ENCODE measurements around the gene MAP3K3. TPM values are rescaled to one million over a fixed set of nuclear protein-coding genes. Genes with fewer than 3 reads are reported as not detected.

Gene MAP3K3
- total and polyA plus RNA-seq, 7 experiments from 2014 or later = 29.4 to 105 (median 81.0) TPM

- no peaks in the 10 kb centered on the region for H3K9me3 ChIP-seq (ENCODE audit: control insufficient read depth in 2 of 3, low read length in 3 of 3)
- H3K27me3 Mint-ChIP-seq = no peaks in the 10 kb centered on the region
- CTCF ChIA-PET = no interaction called here
- intact Hi-C loops (cut with micrococcal nuclease) = no loop called here
- no peaks in the 10 kb centered on the region for H3K27me3 ChIP-seq (ENCODE audit: control insufficient read depth in 2 of 2, insufficient read depth in 2 of 2, low read length in 2 of 2)
- H3K4me1 ChIP-seq (ENCODE audit: control insufficient read depth in 2 of 2, insufficient read depth in 2 of 2, low read length in 2 of 2) = peaks cover 0 to 1% of the 10 kb centered on the region in 2 donors
- no peak overlapping the region for H3K27ac ChIP-seq (ENCODE audit: low read depth, low read length)
- ATAC-seq (no peak), DNase-seq (no peak)
- H3K4me3 ChIP-seq (ENCODE audit: low read length) = no peak overlapping the region
- peaks cover 3 to 71% (median 18%) of the 10 kb centered on the region in 3 experiments for H3K36me3 ChIP-seq (ENCODE audit: control insufficient read depth in 2 of 3, insufficient read depth in 3 of 3, low read length in 3 of 3)
- peaks cover 3 to 42% (median 18%) of the 10 kb centered on the region in 5 donors for H3K36me3 Mint-ChIP-seq
- POLR2A ChIA-PET = interaction anchor here (0.6 to 4.8 kb wide), 4 partner anchors 7 to 88 kb away, joined by 3 to 39 read pairs (median 3); no protein-coding TSS in a partner anchor
- peak overlapping the region in 3 of 9 donors; percentile 10 to 28 (median 24) for H3K27ac Mint-ChIP-seq
- no peak overlapping the region for H3K4me3 Mint-ChIP-seq
- peaks cover 0 to 3% (median 0%) of the 10 kb centered on the region in 11 donors for H3K9me3 Mint-ChIP-seq
- peaks cover 3 to 21% (median 17%) of the 10 kb centered on the region in 7 donors for H3K4me1 Mint-ChIP-seq
These were observed 66.3 kb downstream of the MAP3K3 start for GRCh38 chr17:63688396-63689020.

- ATAC-seq (no peak), DNase-seq (no peak)
- peaks cover 3 to 37% (median 14%) of the 10 kb centered on the region in 5 donors for H3K36me3 Mint-ChIP-seq
- H3K4me3 Mint-ChIP-seq = no peak overlapping the region
- Histone ChIP-seq H3K4me1 (ENCODE audit: control insufficient read depth in 2 of 2, insufficient read depth in 2 of 2, low read length in 2 of 2) (peaks cover 2 to 11% of the 10 kb centered on the region in 2 donors), H3K27ac (ENCODE audit: low read depth, low read length) (no peak overlapping the region), H3K36me3 (ENCODE audit: control insufficient read depth in 2 of 3, insufficient read depth in 3 of 3, low read length in 3 of 3) (peaks cover 0 to 81% (median 20%) of the 10 kb centered on the region in 3 experiments), H3K9me3 (ENCODE audit: control insufficient read depth in 2 of 3, low read length in 3 of 3) (no peaks in the 10 kb centered on the region), H3K4me3 (ENCODE audit: low read length) (no peak overlapping the region), H3K27me3 (ENCODE audit: control insufficient read depth in 2 of 2, insufficient read depth in 2 of 2, low read length in 2 of 2) (no peaks in the 10 kb centered on the region)
- no peaks in the 10 kb centered on the region for H3K27me3 Mint-ChIP-seq
- intact Hi-C loops (cut with micrococcal nuclease) = no loop called here
- no peak overlapping the region for H3K27ac Mint-ChIP-seq
- ChIA-PET POLR2A (interaction anchor here (0.6 to 1.9 kb wide), 2 partner anchors 9 to 331 kb away, joined by 5 read pairs; partner anchors contain the start of gene ICAM2), CTCF (no interaction called here)
- peaks cover 0 to 3% (median 0%) of the 10 kb centered on the region in 11 donors for H3K9me3 Mint-ChIP-seq
- peaks cover 8 to 28% (median 25%) of the 10 kb centered on the region in 7 donors for H3K4me1 Mint-ChIP-seq
These were observed 67.3 kb downstream of the MAP3K3 start for GRCh38 chr17:63689479-63689878.

- CTCF ChIA-PET = interaction anchor here (7.8 kb wide), 1 partner anchor 18 kb away, joined by 198 read pairs; no protein-coding TSS in a partner anchor
- H3K4me1 ChIP-seq (ENCODE audit: control insufficient read depth in 2 of 2, insufficient read depth in 2 of 2, low read length in 2 of 2) = peaks cover 30 to 39% of the 10 kb centered on the region in 2 donors
- H3K27ac ChIP-seq (ENCODE audit: low read depth, low read length) = no peak overlapping the region
- peaks cover 6 to 74% (median 22%) of the 10 kb centered on the region in 3 experiments for H3K36me3 ChIP-seq (ENCODE audit: control insufficient read depth in 2 of 3, insufficient read depth in 3 of 3, low read length in 3 of 3)
- H3K9me3 ChIP-seq (ENCODE audit: control insufficient read depth in 2 of 3, low read length in 3 of 3) = no peaks in the 10 kb centered on the region
- DNase-seq = no peak
- Mint-ChIP-seq H3K9me3 (peaks cover 0 to 5% (median 0%) of the 10 kb centered on the region in 11 donors), H3K4me3 (peak overlapping the region in 4 of 10 donors; percentile 21 to 83 (median 46)), H3K36me3 (peaks cover 3 to 39% (median 16%) of the 10 kb centered on the region in 5 donors), H3K27me3 (no peaks in the 10 kb centered on the region), H3K4me1 (peaks cover 35 to 56% (median 50%) of the 10 kb centered on the region in 7 donors), H3K27ac (peak overlapping the region; percentile 29 to 99 (median 84))
- ATAC-seq = no peak
- POLR2A ChIA-PET = interaction anchor here (3.6 to 7.5 kb wide), 7 partner anchors 6 to 82 kb away, joined by 32 to 810 read pairs (median 82); partner anchors contain the start of genes CCDC47, DDX42 and MAP3K3
- no peak overlapping the region for H3K4me3 ChIP-seq (ENCODE audit: low read length)
- no peaks in the 10 kb centered on the region for H3K27me3 ChIP-seq (ENCODE audit: control insufficient read depth in 2 of 2, insufficient read depth in 2 of 2, low read length in 2 of 2)
- intact Hi-C loops (cut with micrococcal nuclease) = no loop called here
These were observed 70.1 kb downstream of the MAP3K3 start for GRCh38 chr17:63692195-63692816.

- Histone ChIP-seq H3K36me3 (ENCODE audit: control insufficient read depth in 2 of 3, insufficient read depth in 3 of 3, low read length in 3 of 3) (peaks cover 6 to 78% (median 28%) of the 10 kb centered on the region in 3 experiments), H3K4me3 (ENCODE audit: low read length) (no peak overlapping the region), H3K9me3 (ENCODE audit: control insufficient read depth in 2 of 3, low read length in 3 of 3) (no peaks in the 10 kb centered on the region), H3K27ac (ENCODE audit: low read depth, low read length) (peak overlapping the region; percentile 93), H3K4me1 (ENCODE audit: control insufficient read depth in 2 of 2, insufficient read depth in 2 of 2, low read length in 2 of 2) (peaks cover 35 to 44% of the 10 kb centered on the region in 2 donors), H3K27me3 (ENCODE audit: control insufficient read depth in 2 of 2, insufficient read depth in 2 of 2, low read length in 2 of 2) (no peaks in the 10 kb centered on the region)
- peaks cover 42 to 63% (median 50%) of the 10 kb centered on the region in 7 donors for H3K4me1 Mint-ChIP-seq
- H3K4me3 Mint-ChIP-seq = peak overlapping the region in 8 of 10 donors; percentile 16 to 99 (median 52)
- ATAC-seq (no peak), DNase-seq (peak in 2 of 9 donors; percentile 7 to 18)
- H3K9me3 Mint-ChIP-seq = peaks cover 0 to 11% (median 0%) of the 10 kb centered on the region in 11 donors
- intact Hi-C loops (cut with micrococcal nuclease) = no loop called here
- peak overlapping the region; percentile 48 to 99 (median 84) for H3K27ac Mint-ChIP-seq
- ChIA-PET POLR2A (interaction anchor here (0.5 to 7.5 kb wide), 20 partner anchors 7 to 1295 kb away, joined by 3 to 810 read pairs (median 22); partner anchors contain the start of genes CCDC47, CYB561, DDX42 and MAP3K3), CTCF (interaction anchor here (7.8 kb wide), 1 partner anchor 16 kb away, joined by 198 read pairs; no protein-coding TSS in a partner anchor)
- H3K27me3 Mint-ChIP-seq = no peaks in the 10 kb centered on the region
- peaks cover 3 to 48% (median 27%) of the 10 kb centered on the region in 5 donors for H3K36me3 Mint-ChIP-seq
These were observed 71.3 kb downstream of the MAP3K3 start for GRCh38 chr17:63693411-63694113.

- Histone ChIP-seq H3K4me3 (ENCODE audit: low read length) (no peak overlapping the region), H3K4me1 (ENCODE audit: control insufficient read depth in 2 of 2, insufficient read depth in 2 of 2, low read length in 2 of 2) (peaks cover 35 to 44% of the 10 kb centered on the region in 2 donors), H3K27ac (ENCODE audit: low read depth, low read length) (peak overlapping the region; percentile 93), H3K27me3 (ENCODE audit: control insufficient read depth in 2 of 2, insufficient read depth in 2 of 2, low read length in 2 of 2) (no peaks in the 10 kb centered on the region), H3K9me3 (ENCODE audit: control insufficient read depth in 2 of 3, low read length in 3 of 3) (no peaks in the 10 kb centered on the region), H3K36me3 (ENCODE audit: control insufficient read depth in 2 of 3, insufficient read depth in 3 of 3, low read length in 3 of 3) (peaks cover 6 to 76% (median 34%) of the 10 kb centered on the region in 3 experiments)
- intact Hi-C loops (cut with micrococcal nuclease) = no loop called here
- CTCF ChIA-PET = interaction anchor here (0.7 to 7.8 kb wide), 5 partner anchors 16 to 104 kb away, joined by 3 to 198 read pairs (median 5); no protein-coding TSS in a partner anchor
- Mint-ChIP-seq H3K27me3 (no peaks in the 10 kb centered on the region), H3K36me3 (peaks cover 3 to 47% (median 28%) of the 10 kb centered on the region in 5 donors), H3K27ac (peak overlapping the region; percentile 66 to 99 (median 95)), H3K4me1 (peaks cover 42 to 63% (median 50%) of the 10 kb centered on the region in 7 donors), H3K9me3 (peaks cover 0 to 13% (median 0%) of the 10 kb centered on the region in 11 donors), H3K4me3 (peak overlapping the region; percentile 2 to 100 (median 89))
- POLR2A ChIA-PET = interaction anchor here (0.5 to 7.5 kb wide), 33 partner anchors 8 to 1294 kb away, joined by 3 to 810 read pairs (median 6); partner anchors contain the start of genes CCDC47, CYB561, DCAF7 and DDX42
- DNase-seq (peak in 5 of 9 donors; percentile 30 to 51 (median 40)), ATAC-seq (no peak)
These were observed 72.2 kb downstream of the MAP3K3 start for GRCh38 chr17:63694229-63694949.
